Measurements from ENCODE around the gene POLD1.

The POLD1 gene

GRCh38 chr19:50419022-50419579 is 35.0 kb downstream of the POLD1 start:
- no peak for DNase-seq

- DNase-seq: no peak
These were observed 35.5 kb downstream of the POLD1 start for GRCh38 chr19:50419580-50420035.

- DNase-seq: no peak
These were observed 36.0 kb downstream of the POLD1 start for GRCh38 chr19:50420127-50420526.

GRCh38 chr19:50420808-50421207 is 36.7 kb downstream of the POLD1 start:
- no peak for DNase-seq

GRCh38 chr19:50422397-50423278 is 38.5 kb downstream of the POLD1 start:
- no peak for DNase-seq

GRCh38 chr19:50423279-50424113 is 39.3 kb downstream of the POLD1 start:
- DNase-seq: no peak

- no peak for DNase-seq
These were observed 41.4 kb downstream of the POLD1 start for GRCh38 chr19:50425581-50425980.

GRCh38 chr19:50427318-50427925 is 43.3 kb downstream of the POLD1 start:
- DNase-seq: no peak

GRCh38 chr19:50427997-50428425 is 43.9 kb downstream of the POLD1 start:
- DNase-seq: peak; percentile 93

GRCh38 chr19:50428772-50429463 is 44.8 kb downstream of the POLD1 start:
- no peak for DNase-seq

GRCh38 chr19:50430888-50431342 is 46.8 kb downstream of the POLD1 start:
- no peak for DNase-seq

GRCh38 chr19:50431343-50432220 is 47.4 kb downstream of the POLD1 start:
- DNase-seq: peak; percentile 89

- peak; percentile 36 for DNase-seq
These were observed 48.3 kb downstream of the POLD1 start, which contains the start of gene MYBPC2 for GRCh38 chr19:50432221-50433028. Gene MYBPC2 (plus strand): TSS chr19:50432892. CDS start chr19:50432954, 62 bp downstream.

GRCh38 chr19:50433201-50434180 is 49.3 kb downstream of the POLD1 start:
- DNase-seq: no peak

GRCh38 chr19:50434525-50434924 is 50.4 kb downstream of the POLD1 start:
- no peak for DNase-seq

GRCh38 chr19:50435221-50435620 is 51.1 kb downstream of the POLD1 start:
- DNase-seq: no peak

GRCh38 chr19:50435627-50436026 is 51.5 kb downstream of the POLD1 start:
- DNase-seq: no peak

GRCh38 chr19:50437862-50438449 is 53.8 kb downstream of the POLD1 start:
- no peak for DNase-seq
